A673 (cell line): Measurements from ENCODE around the gene GTPBP10. TPM values are rescaled to one million over a fixed set of nuclear protein-coding genes. Genes with fewer than 3 reads are reported as not detected.

Experiments
- BruUV-seq: library from RNA; stranded (reverse); fragments of 400-500 nt; replicated peaks from 2 replicates; lab custom pipeline; 2021; lab: Mats Ljungman, UMichigan
- CTCF ChIA-PET: fragments of 300-600 bp; sonication (Branson Sonifier 250); formaldehyde crosslinking; loops from one replicate; lab custom pipeline; 2022; ENCODE audit warnings: antibody characterized with exemption; lab: Charles Lee
- POLR2A ChIA-PET: fragments of 300-600 bp; sonication (Branson Sonifier 250); formaldehyde crosslinking; loops from one replicate; lab custom pipeline; 2022; ENCODE audit warnings: antibody characterized with exemption; ENCODE audit not compliant: low non-redundant PET; lab: Charles Lee
- DNase-seq: peaks from one replicate; pipeline ENCODE4 v3.0.0-alpha.2; 2015; ENCODE audit warnings: low spot score
- H3K27ac ChIP-seq: fragments of 200-600 bp; sonication (generic); 2 replicates; pipeline ENCODE4 v1.5.1; 2016; ENCODE audit warnings: mixed run types, low read depth, mild to moderate bottlenecking, mixed read lengths, antibody characterized with exemption, low read length; ENCODE audit not compliant: poor library complexity, severe bottlenecking
- H3K27me3 ChIP-seq: fragments of 200-600 bp; sonication (generic); replicated peaks from 2 replicates; pipeline ENCODE4 v1.6.1; 2017; ENCODE audit warnings: mixed run types, low read depth, mild to moderate bottlenecking, mixed read lengths, antibody characterized with exemption, low read length; ENCODE audit not compliant: insufficient read depth, poor library complexity
- H3K36me3 ChIP-seq: fragments of 200-600 bp; sonication (generic); 2 replicates; pipeline ENCODE4 v1.6.1; 2016; ENCODE audit warnings: mixed run types, mild to moderate bottlenecking, mixed read lengths, antibody characterized with exemption, low read length; ENCODE audit not compliant: insufficient read depth, poor library complexity, severe bottlenecking
- H3K4me1 ChIP-seq: fragments of 200-600 bp; sonication (generic); 2 replicates; pipeline ENCODE4 v1.6.1; 2017; ENCODE audit warnings: mixed run types, mild to moderate bottlenecking, mixed read lengths, antibody characterized with exemption, low read length; ENCODE audit not compliant: insufficient read depth, poor library complexity, severe bottlenecking
- H3K4me3 ChIP-seq: fragments of 200-600 bp; sonication (generic); 2 replicates; pipeline ENCODE4 v1.5.1; 2016; ENCODE audit warnings: low read depth, mixed run types, mild to moderate bottlenecking, mixed read lengths, low read length; ENCODE audit not compliant: poor library complexity, severe bottlenecking
- H3K9me3 ChIP-seq: fragments of 200-600 bp; sonication (generic); 2 replicates; pipeline ENCODE4 v1.6.1; 2016; ENCODE audit warnings: mixed run types, low read depth, mild to moderate bottlenecking, mixed read lengths, antibody characterized with exemption, low read length; ENCODE audit not compliant: poor library complexity, severe bottlenecking
- CTCF ChIP-seq: fragments of 300-800, 200-600 bp; sonication (generic); conservative IDR thresholded peaks from 2 replicates; pipeline ENCODE4 v1.5.1; 2017; ENCODE audit warnings: low read depth, mild to moderate bottlenecking, antibody characterized with exemption, low read length, moderate library complexity, mixed read lengths
- EZH2 ChIP-seq: fragments of 200-600 bp; sonication (generic); IDR thresholded peaks from 2 replicates; pipeline ENCODE4 v1.6.1; 2017; ENCODE audit warnings: borderline replicate concordance, low read depth, mild to moderate bottlenecking, mixed read lengths, antibody characterized with exemption, low read length; ENCODE audit not compliant: poor library complexity, severe bottlenecking
- intact Hi-C: fragments of 100-400 bp; cut with micrococcal nuclease; formaldehyde crosslinking; loops from one replicate; pipeline ENCODE4 v1.10.0; 2022; ENCODE audit not compliant: unreplicated experiment
- total RNA-seq: library from RNA; stranded (reverse); gene quantifications from 2 replicates; pipeline ENCODE4 v1.2.3, GENCODE V29; 2021

Gene GTPBP10
- total RNA-seq, 1 experiment from 2014 or later = 34.7 TPM

- Histone ChIP-seq H3K4me1 (peaks cover 10% of the 10 kb centered on the region), H3K36me3 (peaks cover 43% of the 10 kb centered on the region), H3K27ac (no peak overlapping the region), H3K27me3 (no peaks in the 10 kb centered on the region), H3K9me3 (no peaks in the 10 kb centered on the region), H3K4me3 (no peak overlapping the region)
- no peak for TF ChIP-seq CTCF
- no peak for TF ChIP-seq EZH2
- no peak for DNase-seq
- no TSS peak for BruUV-seq
- intact Hi-C loops = loop anchor here (5.0 kb wide), 1 partner anchor 142 kb away; no protein-coding TSS in a partner anchor
- CTCF ChIA-PET = no interaction called here
- POLR2A ChIA-PET = no interaction called here
Measured at GRCh38 chr7:90409667-90410066, 63.2 kb downstream of the GTPBP10 start.

- H3K4me3 ChIP-seq = no peak overlapping the region
- no peak for DNase-seq
- no peaks in the 10 kb centered on the region for H3K27me3 ChIP-seq
- TF ChIP-seq EZH2 = no peak
- TF ChIP-seq CTCF = no peak
- peaks cover 6% of the 10 kb centered on the region for H3K4me1 ChIP-seq
- H3K9me3 ChIP-seq = no peaks in the 10 kb centered on the region
- POLR2A ChIA-PET = no interaction called here
- CTCF ChIA-PET = no interaction called here
- H3K36me3 ChIP-seq = peaks cover 31% of the 10 kb centered on the region
- no peak overlapping the region for H3K27ac ChIP-seq
- intact Hi-C loops = loop anchor here (5.0 kb wide), 1 partner anchor 144 kb away; no protein-coding TSS in a partner anchor
- BruUV-seq = no TSS peak
Measured at GRCh38 chr7:90411510-90411909, 65.0 kb downstream of the GTPBP10 start.

DNA sequence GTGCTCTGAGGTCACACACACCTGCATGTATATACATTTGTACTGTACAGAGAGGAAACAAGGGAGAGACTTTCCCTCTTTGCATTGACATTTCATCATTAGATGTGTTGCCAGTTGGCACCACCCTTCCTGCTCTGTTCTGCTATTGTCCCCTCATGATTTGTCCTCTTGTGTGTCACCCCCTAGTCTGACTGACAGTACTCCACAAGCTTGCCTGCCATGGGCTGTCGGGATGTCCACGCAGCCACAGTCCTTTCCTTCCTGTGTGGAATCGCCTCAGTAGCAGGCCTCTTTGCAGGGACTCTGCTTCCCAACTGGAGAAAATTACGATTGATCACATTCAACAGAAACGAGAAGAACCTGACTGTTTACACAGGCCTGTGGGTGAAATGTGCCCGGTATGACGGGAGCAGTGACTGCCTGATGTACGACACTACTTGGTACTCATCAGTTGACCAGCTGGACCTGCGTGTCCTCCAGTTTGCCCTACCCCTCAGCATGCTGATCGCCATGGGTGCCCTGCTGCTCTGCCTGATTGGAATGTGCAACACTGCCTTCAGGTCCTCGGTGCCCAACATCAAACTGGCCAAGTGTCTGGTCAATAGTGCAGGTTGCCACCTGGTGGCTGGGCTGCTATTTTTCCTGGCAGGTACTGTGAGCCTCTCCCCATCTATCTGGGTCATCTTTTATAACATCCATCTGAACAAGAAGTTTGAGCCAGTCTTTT, 66.1 kb downstream of the GTPBP10 start:
- peaks cover 25% of the 10 kb centered on the region for H3K36me3 ChIP-seq
- H3K4me3 ChIP-seq = no peak overlapping the region
- DNase-seq = peak; percentile 31
- POLR2A ChIA-PET = no interaction called here
- intact Hi-C loops = loop anchor here (5.0 kb wide), 1 partner anchor 145 kb away; no protein-coding TSS in a partner anchor
- no TSS peak for BruUV-seq
- TF ChIP-seq EZH2 (no peak), CTCF (peak; percentile 47)
- CTCF ChIA-PET = no interaction called here
- no peaks in the 10 kb centered on the region for H3K27me3 ChIP-seq
- no peaks in the 10 kb centered on the region for H3K9me3 ChIP-seq
- no peak overlapping the region for H3K27ac ChIP-seq
- peaks cover 6% of the 10 kb centered on the region for H3K4me1 ChIP-seq
